ENCODE data around the gene MACROD2.

The MACROD2 gene

DNA sequence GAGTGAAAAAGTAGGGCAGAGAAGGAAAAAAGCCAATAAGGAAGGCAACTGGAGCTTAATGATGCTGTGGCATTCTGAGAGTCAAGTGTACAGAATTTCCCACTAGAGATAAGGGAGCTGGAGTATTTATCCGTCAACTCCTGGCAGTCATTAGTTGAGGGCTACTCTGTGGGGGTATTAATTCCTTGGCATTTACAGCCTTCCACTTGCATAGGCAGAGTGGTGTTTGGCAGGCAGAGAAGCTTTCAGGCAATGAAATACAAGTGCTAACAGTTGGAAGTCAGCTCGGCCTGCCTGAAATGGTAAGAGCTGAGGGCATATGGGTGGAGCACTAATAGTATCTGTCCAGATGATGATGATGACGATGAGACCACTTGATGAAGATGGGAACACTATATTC lies 549.4 kb downstream of the MACROD2 start:
- no peak for DNase-seq (ENCODE audit: low read depth)
- no peak overlapping the region for H3K4me3 ChIP-seq (ENCODE audit: low read length)
- TF ChIP-seq, protein P1, sequence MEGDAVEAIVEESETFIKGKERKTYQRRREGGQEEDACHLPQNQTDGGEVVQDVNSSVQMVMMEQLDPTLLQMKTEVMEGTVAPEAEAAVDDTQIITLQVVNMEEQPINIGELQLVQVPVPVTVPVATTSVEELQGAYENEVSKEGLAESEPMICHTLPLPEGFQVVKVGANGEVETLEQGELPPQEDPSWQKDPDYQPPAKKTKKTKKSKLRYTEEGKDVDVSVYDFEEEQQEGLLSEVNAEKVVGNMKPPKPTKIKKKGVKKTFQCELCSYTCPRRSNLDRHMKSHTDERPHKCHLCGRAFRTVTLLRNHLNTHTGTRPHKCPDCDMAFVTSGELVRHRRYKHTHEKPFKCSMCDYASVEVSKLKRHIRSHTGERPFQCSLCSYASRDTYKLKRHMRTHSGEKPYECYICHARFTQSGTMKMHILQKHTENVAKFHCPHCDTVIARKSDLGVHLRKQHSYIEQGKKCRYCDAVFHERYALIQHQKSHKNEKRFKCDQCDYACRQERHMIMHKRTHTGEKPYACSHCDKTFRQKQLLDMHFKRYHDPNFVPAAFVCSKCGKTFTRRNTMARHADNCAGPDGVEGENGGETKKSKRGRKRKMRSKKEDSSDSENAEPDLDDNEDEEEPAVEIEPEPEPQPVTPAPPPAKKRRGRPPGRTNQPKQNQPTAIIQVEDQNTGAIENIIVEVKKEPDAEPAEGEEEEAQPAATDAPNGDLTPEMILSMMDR (conservative IDR thresholded peaks at IDR 0.05; ENCODE audit: low read depth, low read length), result no peak

DNA sequence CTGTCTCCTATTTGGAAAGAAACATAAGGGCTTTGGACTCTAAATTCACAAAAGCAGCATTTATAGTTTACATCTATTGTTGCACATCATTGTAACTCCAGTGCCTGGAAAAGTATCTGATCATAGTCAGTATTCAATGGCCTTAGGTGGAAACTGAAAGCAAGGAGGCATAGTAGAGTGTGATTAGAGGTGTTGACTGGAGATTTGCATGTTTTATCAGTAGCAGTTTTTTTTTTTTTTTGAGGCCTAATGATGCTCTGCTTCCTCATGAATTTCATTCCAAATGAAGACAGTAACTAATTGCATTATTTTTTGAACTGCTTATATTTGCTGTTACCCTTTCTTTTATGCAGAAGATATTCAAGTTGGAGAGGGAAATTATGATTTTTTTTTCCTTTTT lies 555.3 kb downstream of the MACROD2 start:
- TF ChIP-seq, protein P1 (conservative IDR thresholded peaks at IDR 0.05; ENCODE audit: low read depth, low read length), result no peak
- DNase-seq (ENCODE audit: low read depth), result no peak
- no peak overlapping the region for H3K4me3 ChIP-seq (ENCODE audit: low read length)

DNA sequence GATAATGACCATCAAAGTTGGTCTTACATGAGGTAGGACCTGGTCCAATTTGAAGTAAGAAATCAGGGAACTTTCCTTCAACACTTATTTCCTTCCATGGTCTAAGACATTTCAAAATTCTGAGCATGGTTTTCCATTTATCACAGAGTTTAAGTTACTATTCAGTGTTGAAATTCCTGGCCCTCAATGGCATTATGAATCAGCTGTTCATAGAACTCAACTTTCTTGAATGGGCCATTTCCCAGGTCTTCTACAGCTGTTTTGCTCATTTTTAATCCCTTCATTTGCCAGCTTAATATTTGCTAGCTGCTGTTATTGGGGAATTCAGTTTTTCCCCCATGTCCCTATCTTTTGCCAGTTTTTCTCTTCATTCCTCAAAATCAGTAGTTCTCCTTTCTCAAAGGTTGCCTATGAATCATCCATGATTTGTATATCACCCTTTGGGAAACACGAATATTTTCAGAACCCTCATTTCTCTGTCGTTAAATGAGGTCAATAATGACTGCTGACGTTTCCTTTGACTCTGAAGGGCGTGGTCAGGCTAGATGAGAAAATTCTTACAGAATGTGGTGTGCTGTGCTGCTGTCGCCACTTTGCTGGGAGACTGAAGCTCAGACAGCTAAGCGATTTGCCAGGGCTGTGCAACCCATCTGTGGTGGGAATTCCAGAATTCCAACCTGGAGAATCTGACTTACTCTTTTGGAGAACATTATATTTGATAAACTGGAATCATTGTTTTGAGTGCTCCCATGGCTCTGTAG lies 558.6 kb downstream of the MACROD2 start:
- TF ChIP-seq, protein P1 (conservative IDR thresholded peaks at IDR 0.05; ENCODE audit: low read depth, low read length), result no peak
- DNase-seq (ENCODE audit: low read depth), result no peak

DNA sequence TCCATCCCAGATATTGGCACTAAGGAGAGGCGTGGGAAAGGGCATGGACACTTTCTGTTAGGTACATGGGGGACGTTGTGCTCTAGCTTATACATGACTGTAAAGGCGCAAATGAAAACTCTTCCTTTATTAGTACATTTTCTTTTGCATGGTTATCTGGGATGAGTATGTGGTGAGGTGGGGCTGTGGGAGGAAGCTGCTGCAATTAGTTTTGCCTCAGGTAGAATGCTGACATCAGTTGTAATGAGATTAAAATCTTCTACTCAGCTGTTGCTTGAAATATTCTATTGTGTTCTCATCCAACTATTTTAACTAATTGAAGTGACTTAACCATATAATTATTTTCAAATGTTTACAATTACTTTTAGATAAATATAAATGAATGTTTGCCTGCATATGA lies 560.4 kb downstream of the MACROD2 start:
- TF ChIP-seq, protein P1 (conservative IDR thresholded peaks at IDR 0.05; ENCODE audit: low read depth, low read length), result no peak
- no peak overlapping the region for H3K4me3 ChIP-seq (ENCODE audit: low read length)
- no peak for DNase-seq (ENCODE audit: low read depth)

More for the DNA sequence above, 558.6 kb downstream of the MACROD2 start:
- H3K4me3 ChIP-seq (ENCODE audit: low read length), result no peak overlapping the region

DNA sequence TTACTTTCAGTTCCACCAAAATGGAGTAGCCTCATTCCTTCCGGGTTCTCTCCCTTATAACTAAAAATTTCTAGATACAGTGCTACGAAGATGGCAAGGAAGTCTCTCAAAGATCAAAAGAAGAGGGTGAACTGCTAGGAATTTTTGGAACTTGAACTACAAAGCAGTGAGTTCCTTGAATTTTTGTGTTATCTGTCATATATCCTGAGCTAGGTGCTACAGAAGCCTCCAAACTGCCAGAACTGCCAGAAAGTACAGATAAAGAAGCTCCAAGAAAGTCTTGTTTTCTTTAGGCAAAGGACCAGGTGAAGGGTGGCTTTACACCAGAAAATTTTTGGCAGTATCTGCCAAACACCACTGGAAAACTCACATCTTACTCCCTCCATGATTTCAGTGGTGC lies 560.9 kb downstream of the MACROD2 start:
- DNase-seq (ENCODE audit: low read depth), result no peak
- H3K4me3 ChIP-seq (ENCODE audit: low read length), result no peak overlapping the region
- TF ChIP-seq, protein P1 (conservative IDR thresholded peaks at IDR 0.05; ENCODE audit: low read depth, low read length), result no peak

DNA sequence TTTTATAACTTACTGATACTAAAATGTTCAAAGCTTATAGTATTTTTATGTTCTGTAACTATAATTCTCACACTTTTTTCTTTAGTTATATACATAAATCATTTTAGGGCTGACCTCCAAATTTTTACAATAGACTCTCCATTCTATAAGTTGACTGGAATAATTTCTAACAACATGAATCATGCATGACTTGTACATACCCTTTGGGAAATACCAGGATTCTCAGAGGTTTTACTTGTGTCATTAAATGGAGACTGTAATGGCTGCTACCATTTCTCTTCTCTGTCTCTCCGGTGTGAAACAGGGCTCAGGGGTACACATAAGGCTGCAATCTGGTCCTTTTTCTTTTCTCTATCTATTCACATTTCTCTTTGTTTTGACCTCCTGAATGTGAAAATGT lies 564.3 kb downstream of the MACROD2 start:
- TF ChIP-seq, protein P1 (conservative IDR thresholded peaks at IDR 0.05; ENCODE audit: low read depth, low read length), result no peak
- no peak for DNase-seq (ENCODE audit: low read depth)
- H3K4me3 ChIP-seq (ENCODE audit: low read length), result no peak overlapping the region

DNA sequence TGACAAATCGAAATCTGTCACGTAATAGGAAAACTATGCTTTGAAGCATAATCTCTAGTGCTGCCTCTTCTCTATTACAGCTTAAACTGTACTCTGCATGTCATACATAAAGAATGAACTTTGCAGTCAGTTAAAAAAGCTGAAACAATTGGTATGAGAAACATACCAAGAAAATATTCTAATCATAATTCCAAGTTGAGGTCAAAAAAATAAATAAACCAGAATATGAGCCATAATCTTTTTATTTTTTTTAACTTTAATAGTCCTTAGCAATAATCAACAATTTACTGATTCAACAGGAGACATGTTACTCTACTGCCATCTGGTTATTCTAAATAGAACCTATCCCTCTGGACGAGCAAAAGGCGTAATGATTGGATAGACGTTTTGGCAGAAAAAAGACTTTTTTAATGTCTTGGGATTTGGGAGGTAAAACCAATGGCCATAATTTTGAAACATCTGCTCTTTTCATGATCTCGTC lies 566.5 kb downstream of the MACROD2 start:
- DNase-seq (ENCODE audit: low read depth), result no peak
- TF ChIP-seq, protein P1 (conservative IDR thresholded peaks at IDR 0.05; ENCODE audit: low read depth, low read length), result no peak
- no peak overlapping the region for H3K4me3 ChIP-seq (ENCODE audit: low read length)

Measured in retinal pigment epithelial cell (primary cell).